ENCODE results near the gene MED15. TPM values are rescaled to one million over a fixed set of nuclear protein-coding genes. Genes with fewer than 3 reads are reported as not detected.

Gene MED15
- total RNA-seq, 1 experiment from 2014 or later, result 42.1 TPM

GRCh38 chr22:20509344-20510047 is 2.1 kb downstream of the MED15 start:
- DNase-seq (ENCODE audit: low read depth), result peak; percentile 92

GRCh38 chr22:20510811-20511577 is 3.6 kb downstream of the MED15 start:
- no peak for DNase-seq (ENCODE audit: low read depth)

- DNase-seq (ENCODE audit: low read depth), result no peak
Measured at GRCh38 chr22:20511578-20512229, 4.3 kb downstream of the MED15 start.

GRCh38 chr22:20514658-20515406 is 7.4 kb downstream of the MED15 start:
- peak; percentile 87 for DNase-seq (ENCODE audit: low read depth)

GRCh38 chr22:20516399-20516798 is 9.0 kb downstream of the MED15 start:
- no peak for DNase-seq (ENCODE audit: low read depth)

GRCh38 chr22:20517422-20517821 is 10.0 kb downstream of the MED15 start:
- no peak for DNase-seq (ENCODE audit: low read depth)

GRCh38 chr22:20517841-20518592 is 10.6 kb downstream of the MED15 start:
- no peak for DNase-seq (ENCODE audit: low read depth)

GRCh38 chr22:20519558-20519957 is 12.1 kb downstream of the MED15 start:
- no peak for DNase-seq (ENCODE audit: low read depth)

- DNase-seq (ENCODE audit: low read depth), result peak; percentile 66
Measured at GRCh38 chr22:20520093-20520511, 12.7 kb downstream of the MED15 start.

GRCh38 chr22:20522134-20523004 is 15.0 kb downstream of the MED15 start:
- no peak for DNase-seq (ENCODE audit: low read depth)

- DNase-seq (ENCODE audit: low read depth), result peak; percentile 77
Measured at GRCh38 chr22:20523086-20523983, 15.9 kb downstream of the MED15 start.

GRCh38 chr22:20524004-20524481 is 16.6 kb downstream of the MED15 start:
- peak; percentile 54 for DNase-seq (ENCODE audit: low read depth)

- DNase-seq (ENCODE audit: low read depth), result no peak
Measured at GRCh38 chr22:20525048-20525447, 17.6 kb downstream of the MED15 start.

- DNase-seq (ENCODE audit: low read depth), result no peak
Measured at GRCh38 chr22:20526305-20526627, 18.9 kb downstream of the MED15 start.

- peak; percentile 88 for DNase-seq (ENCODE audit: low read depth)
Measured at GRCh38 chr22:20526628-20527355, 19.4 kb downstream of the MED15 start.

GRCh38 chr22:20528405-20528978 is 21.1 kb downstream of the MED15 start:
- DNase-seq (ENCODE audit: low read depth), result no peak

- peak; percentile 86 for DNase-seq (ENCODE audit: low read depth)
Measured at GRCh38 chr22:20530368-20531153, 23.2 kb downstream of the MED15 start.
